ENCODE data around the gene C11orf52. TPM values are rescaled to one million over a fixed set of nuclear protein-coding genes. Genes with fewer than 3 reads are reported as not detected.

C11orf52 gene
- total RNA-seq, 1 experiment from 2014 or later: 2.0 TPM

GRCh38 chr11:111920908-111921307, 2.2 kb downstream of the C11orf52 start:
- no peak for DNase-seq (ENCODE audit: unreplicated experiment)
- no peak for TF ChIP-seq CTCF (IDR thresholded peaks at IDR 0.05; ENCODE audit: unreplicated experiment)
- CTCF ChIA-PET: interaction anchor here (0.8 kb wide), 1 partner anchor 179 kb away, joined by 3 read pairs; no protein-coding TSS in a partner anchor
- POLR2A ChIA-PET: no interaction called here
- intact Hi-C loops (cut with micrococcal nuclease): no loop called here
- BruUV-seq (replicated peaks): no TSS peak
- H3K4me3 Mint-ChIP-seq (ENCODE audit: unreplicated experiment): no peak overlapping the region
- H3K27me3 Mint-ChIP-seq (ENCODE audit: insufficient read depth, unreplicated experiment): no peaks in the 10 kb centered on the region
- no peak overlapping the region for H3K27ac Mint-ChIP-seq (ENCODE audit: low read depth, unreplicated experiment)
- H3K36me3 Mint-ChIP-seq (ENCODE audit: insufficient read depth, unreplicated experiment): peaks cover 4% of the 10 kb centered on the region
- H3K4me1 Mint-ChIP-seq (ENCODE audit: insufficient read depth, unreplicated experiment): peaks cover 28% of the 10 kb centered on the region
- H3K9me3 Mint-ChIP-seq (ENCODE audit: unreplicated experiment): no peaks in the 10 kb centered on the region

GRCh38 chr11:111921541-111922230, 3.0 kb downstream of the C11orf52 start:
- no peak for DNase-seq (ENCODE audit: unreplicated experiment)
- Mint-ChIP-seq H3K36me3 (ENCODE audit: insufficient read depth, unreplicated experiment) (peaks cover 4% of the 10 kb centered on the region), H3K27me3 (ENCODE audit: insufficient read depth, unreplicated experiment) (no peaks in the 10 kb centered on the region), H3K9me3 (ENCODE audit: unreplicated experiment) (no peaks in the 10 kb centered on the region), H3K27ac (ENCODE audit: low read depth, unreplicated experiment) (no peak overlapping the region), H3K4me3 (ENCODE audit: unreplicated experiment) (no peak overlapping the region), H3K4me1 (ENCODE audit: insufficient read depth, unreplicated experiment) (peaks cover 28% of the 10 kb centered on the region)
- no peak for TF ChIP-seq CTCF (IDR thresholded peaks at IDR 0.05; ENCODE audit: unreplicated experiment)
- POLR2A ChIA-PET: no interaction called here
- CTCF ChIA-PET: interaction anchor here (0.8 kb wide), 1 partner anchor 178 kb away, joined by 3 read pairs; no protein-coding TSS in a partner anchor
- intact Hi-C loops (cut with micrococcal nuclease): no loop called here
- no TSS peak for BruUV-seq (replicated peaks)

GRCh38 chr11:111922803-111923202, 4.1 kb downstream of the C11orf52 start:
- H3K36me3 Mint-ChIP-seq (ENCODE audit: insufficient read depth, unreplicated experiment): peaks cover 4% of the 10 kb centered on the region
- intact Hi-C loops (cut with micrococcal nuclease): no loop called here
- no peaks in the 10 kb centered on the region for H3K9me3 Mint-ChIP-seq (ENCODE audit: unreplicated experiment)
- peak; percentile 89 for DNase-seq (ENCODE audit: unreplicated experiment)
- no peak for TF ChIP-seq CTCF (IDR thresholded peaks at IDR 0.05; ENCODE audit: unreplicated experiment)
- BruUV-seq (replicated peaks): no TSS peak
- H3K27me3 Mint-ChIP-seq (ENCODE audit: insufficient read depth, unreplicated experiment): no peaks in the 10 kb centered on the region
- H3K4me3 Mint-ChIP-seq (ENCODE audit: unreplicated experiment): no peak overlapping the region
- POLR2A ChIA-PET: interaction anchor here (0.8 to 2.4 kb wide), 3 partner anchors 11 to 152 kb away, joined by 3 to 6 read pairs (median 3); partner anchors contain the start of genes CFAP68, CRYAB and NKAPD1
- peaks cover 33% of the 10 kb centered on the region for H3K4me1 Mint-ChIP-seq (ENCODE audit: insufficient read depth, unreplicated experiment)
- H3K27ac Mint-ChIP-seq (ENCODE audit: low read depth, unreplicated experiment): peak overlapping the region; percentile 74
- CTCF ChIA-PET: no interaction called here

GRCh38 chr11:111923351-111923788, 4.7 kb downstream of the C11orf52 start:
- peaks cover 28% of the 10 kb centered on the region for H3K4me1 Mint-ChIP-seq (ENCODE audit: insufficient read depth, unreplicated experiment)
- H3K27ac Mint-ChIP-seq (ENCODE audit: low read depth, unreplicated experiment): peak overlapping the region; percentile 74
- no peak for TF ChIP-seq CTCF (IDR thresholded peaks at IDR 0.05; ENCODE audit: unreplicated experiment)
- no peaks in the 10 kb centered on the region for H3K9me3 Mint-ChIP-seq (ENCODE audit: unreplicated experiment)
- H3K36me3 Mint-ChIP-seq (ENCODE audit: insufficient read depth, unreplicated experiment): peaks cover 4% of the 10 kb centered on the region
- DNase-seq (ENCODE audit: unreplicated experiment): no peak
- intact Hi-C loops (cut with micrococcal nuclease): no loop called here
- CTCF ChIA-PET: interaction anchor here (0.5 to 0.6 kb wide), 2 partner anchors 20 to 161 kb away, joined by 3 to 5 read pairs; no protein-coding TSS in a partner anchor
- BruUV-seq (replicated peaks): no TSS peak
- H3K4me3 Mint-ChIP-seq (ENCODE audit: unreplicated experiment): no peak overlapping the region
- POLR2A ChIA-PET: interaction anchor here (0.8 to 2.4 kb wide), 4 partner anchors 12 to 151 kb away, joined by 3 to 6 read pairs (median 3); partner anchors contain the start of genes CFAP68, CRYAB and NKAPD1
- no peaks in the 10 kb centered on the region for H3K27me3 Mint-ChIP-seq (ENCODE audit: insufficient read depth, unreplicated experiment)
